ENCODE measurements around the gene TFB1M. TPM values are rescaled to one million over a fixed set of nuclear protein-coding genes. Genes with fewer than 3 reads are reported as not detected.
A peak's percentile ranks its signal among the peaks of the same experiment; 100 is the strongest.

Gene TFB1M
- total and polyA plus RNA-seq, 2 donors (not counting 3 experiments of a cell fraction or from before 2014, with no cell fraction given) = 12.9 to 35.5 TPM

DNA sequence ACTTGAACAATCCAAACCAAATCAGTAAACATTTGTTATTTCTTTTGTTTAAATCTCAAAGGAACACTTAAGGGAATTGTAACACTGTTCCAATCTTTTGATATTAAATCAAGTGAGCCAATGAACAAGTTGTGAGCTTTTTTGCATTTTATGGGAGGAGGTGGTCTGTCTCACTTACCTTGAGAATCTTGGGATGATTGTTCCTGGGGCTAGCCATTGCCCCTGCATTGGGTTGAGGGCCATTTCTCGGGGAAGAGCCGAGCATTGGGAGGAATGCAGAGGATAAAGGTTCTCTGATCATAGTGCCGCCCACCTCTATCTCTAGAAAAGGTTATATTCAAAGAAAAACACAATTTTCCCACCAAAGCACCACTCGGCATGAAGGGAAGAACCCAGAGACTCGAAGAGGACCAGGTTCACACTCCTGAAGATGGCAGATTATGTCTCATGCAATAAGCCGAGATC, 13.8 kb upstream of the TFB1M start:
- Histone ChIP-seq H3K9me3 (replicated peaks; ENCODE audit: control insufficient read depth, insufficient read depth, low read length) (no peaks in the 10 kb centered on the region), H3K4me2 (ENCODE audit: insufficient read depth, low read length) (no peak overlapping the region), H3K27me3 (ENCODE audit: control insufficient read depth in 2 of 2, insufficient read depth in 2 of 2, low read length in 2 of 2) (no peaks in the 10 kb centered on the region), H3K4me1 (ENCODE audit: control insufficient read depth, extremely low read depth, insufficient read depth, low read length) (peaks cover 9% of the 10 kb centered on the region), H3K79me2 (ENCODE audit: control insufficient read depth, insufficient read depth, low read length) (no peaks in the 10 kb centered on the region), H3K36me3 (ENCODE audit: control insufficient read depth in 2 of 2, extremely low read depth in 1 of 2, insufficient read depth in 2 of 2, low read length in 2 of 2) (no peaks in the 10 kb centered on the region), H3K9me1 (replicated peaks; ENCODE audit: control insufficient read depth, extremely low read depth, insufficient read depth, low read length) (no peaks in the 10 kb centered on the region), H2AFZ (ENCODE audit: low read depth, low read length) (peak overlapping the region; percentile 96), H4K20me1 (replicated peaks; ENCODE audit: control insufficient read depth, extremely low read depth, insufficient read depth, low read length) (no peaks in the 10 kb centered on the region), H3K4me3 (replicated peaks in 1 of 3; ENCODE audit: insufficient read depth in 1 of 3, low read depth in 1 of 3, low read length in 3 of 3) (no peak overlapping the region), H3K9ac (replicated peaks; ENCODE audit: extremely low read depth, insufficient read depth, low read length) (no peak overlapping the region), H3K27ac (ENCODE audit: insufficient read depth, low read depth, low read length) (peak overlapping the region; percentile 11)
- FAIRE-seq = no peak
- dilution Hi-C loops (cut with MboI; ENCODE audit: extremely low pct_ligation_motif_present, low sequenced_read_pairs) (no loop called here), intact Hi-C loops (cut with micrococcal nuclease) (loop anchor here (5.0 to 10.0 kb wide), 7 partner anchors 377 to 1449 kb away; partner anchors contain the start of gene ARID1B)
- BruUV-seq (replicated peaks) = no TSS peak
- ChIA-PET POLR2A (no interaction called here), CTCF (interaction anchor here (0.6 to 3.5 kb wide), 23 partner anchors 11 to 1718 kb away, joined by 3 to 56 read pairs (median 4); partner anchors contain the start of gene TFB1M)
- no peak for DNase-seq (ENCODE audit: low read depth, low spot score)
- no peak for TF ChIP-seq MAX (IDR thresholded peaks at IDR 0.05; ENCODE audit: insufficient read depth, insufficient read length)
- TF ChIP-seq JUN (IDR thresholded peaks at IDR 0.05; ENCODE audit: borderline replicate concordance, insufficient read depth, insufficient read length, low read depth) = no peak
- TF ChIP-seq GATA2 (IDR thresholded peaks at IDR 0.05; ENCODE audit: insufficient read depth, insufficient read length, low read depth, low read length) = no peak
- no peak for TF ChIP-seq MYC (IDR thresholded peaks at IDR 0.05; ENCODE audit: low read depth, low read length)
- no peak for TF ChIP-seq FOS (IDR thresholded peaks at IDR 0.05; ENCODE audit: borderline replicate concordance, insufficient read depth, low read length)
- no peak for TF ChIP-seq EZH2 (IDR thresholded peaks at IDR 0.05; ENCODE audit: borderline replicate concordance, low read depth, low read length, severe bottlenecking)
- no peak for TF ChIP-seq POLR2AphosphoS5 (IDR thresholded peaks at IDR 0.05; ENCODE audit: insufficient read depth, low read depth, low read length)
- TF ChIP-seq POLR2A (IDR thresholded peaks at IDR 0.05; ENCODE audit: low read depth, low read length) = no peak
- no peak for TF ChIP-seq CTCF (IDR thresholded peaks at IDR 0.05; ENCODE audit: extremely low read depth in 1 of 2, insufficient read depth in 1 of 2, low read depth in 1 of 2, low read length in 2 of 2)

All from endothelial cell of umbilical vein (primary cell).